Measurements from ENCODE around the gene SEMA5A. TPM values are rescaled to one million over a fixed set of nuclear protein-coding genes. Genes with fewer than 3 reads are reported as not detected.

SEMA5A gene
- total RNA-seq, 6 experiments from 2014 or later, result 3.1 to 12.6 (median 5.7) TPM

DNA sequence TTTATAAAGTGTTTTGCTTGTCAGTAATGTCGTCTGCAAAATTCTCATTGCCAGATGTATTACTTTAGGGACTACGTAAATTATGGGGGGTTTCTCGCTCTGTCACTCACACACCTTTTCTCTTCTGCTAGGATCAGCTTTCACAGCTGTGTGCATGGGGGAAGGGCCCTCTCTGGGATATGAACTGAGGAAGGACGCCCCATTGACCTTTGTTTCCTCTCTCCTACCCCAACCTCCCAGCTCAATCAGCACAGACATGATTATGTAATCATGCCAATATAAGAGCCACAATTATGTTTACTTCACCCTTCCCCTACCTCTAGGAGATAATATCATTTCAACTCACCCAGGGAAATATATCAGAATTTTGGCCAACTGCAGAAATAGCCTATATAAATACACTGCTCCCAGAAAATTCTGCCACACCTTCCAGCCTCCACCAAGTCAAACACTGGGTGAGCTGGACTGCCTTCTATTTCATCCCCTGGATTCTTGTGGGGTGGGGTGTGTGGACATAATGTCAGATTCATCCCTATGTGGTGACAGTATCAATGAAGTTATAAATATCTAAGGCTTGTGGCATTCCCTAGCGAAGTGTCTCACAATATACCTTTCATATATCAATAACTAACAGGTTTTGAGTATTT is 12.6 kb upstream of the SEMA5A start:
- intact Hi-C loops (cut with DNase I), result no loop called here
- Histone ChIP-seq H3K9me3 (no peaks in the 10 kb centered on the region), H3K36me3 (no peaks in the 10 kb centered on the region), H3K27ac (no peak overlapping the region), H3K4me1 (peaks cover 0 to 17% (median 0%) of the 10 kb centered on the region in 4 donors), H3K27me3 (no peaks in the 10 kb centered on the region), H3K4me3 (no peak overlapping the region)
- ATAC-seq (peak; percentile 88 to 98 (median 96)), DNase-seq (peak in 2 of 3 donors; percentile 63 to 67)
- TF ChIP-seq, protein P1, sequence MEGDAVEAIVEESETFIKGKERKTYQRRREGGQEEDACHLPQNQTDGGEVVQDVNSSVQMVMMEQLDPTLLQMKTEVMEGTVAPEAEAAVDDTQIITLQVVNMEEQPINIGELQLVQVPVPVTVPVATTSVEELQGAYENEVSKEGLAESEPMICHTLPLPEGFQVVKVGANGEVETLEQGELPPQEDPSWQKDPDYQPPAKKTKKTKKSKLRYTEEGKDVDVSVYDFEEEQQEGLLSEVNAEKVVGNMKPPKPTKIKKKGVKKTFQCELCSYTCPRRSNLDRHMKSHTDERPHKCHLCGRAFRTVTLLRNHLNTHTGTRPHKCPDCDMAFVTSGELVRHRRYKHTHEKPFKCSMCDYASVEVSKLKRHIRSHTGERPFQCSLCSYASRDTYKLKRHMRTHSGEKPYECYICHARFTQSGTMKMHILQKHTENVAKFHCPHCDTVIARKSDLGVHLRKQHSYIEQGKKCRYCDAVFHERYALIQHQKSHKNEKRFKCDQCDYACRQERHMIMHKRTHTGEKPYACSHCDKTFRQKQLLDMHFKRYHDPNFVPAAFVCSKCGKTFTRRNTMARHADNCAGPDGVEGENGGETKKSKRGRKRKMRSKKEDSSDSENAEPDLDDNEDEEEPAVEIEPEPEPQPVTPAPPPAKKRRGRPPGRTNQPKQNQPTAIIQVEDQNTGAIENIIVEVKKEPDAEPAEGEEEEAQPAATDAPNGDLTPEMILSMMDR (IDR thresholded peaks at IDR 0.05), result no peak
- no peak for TF ChIP-seq POLR2A (IDR thresholded peaks at IDR 0.05)
- WGBS (ENCODE audit: insufficient coverage, low coverage, low lambda C conversion rate, missing lambda C conversion rate), result 45% methylated on average over 5 of the region's 5 CpGs

GRCh38 chr5:9557696-9558095 is 11.8 kb upstream of the SEMA5A start:
- intact Hi-C loops (cut with DNase I), result no loop called here
- no peak overlapping the region for H3K4me3 ChIP-seq
- DNase-seq (no peak), ATAC-seq (no peak)
- no peaks in the 10 kb centered on the region for H3K27me3 ChIP-seq
- H3K27ac ChIP-seq, result no peak overlapping the region
- no peaks in the 10 kb centered on the region for H3K9me3 ChIP-seq
- peaks cover 0 to 17% (median 0%) of the 10 kb centered on the region in 4 donors for H3K4me1 ChIP-seq
- 95% methylated on average over 2 of the region's 2 CpGs for WGBS (ENCODE audit: insufficient coverage, low coverage, low lambda C conversion rate, missing lambda C conversion rate)
- H3K36me3 ChIP-seq, result no peaks in the 10 kb centered on the region
- no peak for TF ChIP-seq POLR2A (IDR thresholded peaks at IDR 0.05)
- TF ChIP-seq, protein P1 (IDR thresholded peaks at IDR 0.05), result no peak

GRCh38 chr5:9555961-9556360 is 10.1 kb upstream of the SEMA5A start:
- no peaks in the 10 kb centered on the region for H3K27me3 ChIP-seq
- H3K27ac ChIP-seq, result no peak overlapping the region
- ATAC-seq (no peak), DNase-seq (no peak)
- H3K36me3 ChIP-seq, result no peaks in the 10 kb centered on the region
- no peak for TF ChIP-seq POLR2A (IDR thresholded peaks at IDR 0.05)
- TF ChIP-seq, protein P1 (IDR thresholded peaks at IDR 0.05), result no peak
- intact Hi-C loops (cut with DNase I), result no loop called here
- H3K4me1 ChIP-seq, result peaks cover 0 to 17% (median 0%) of the 10 kb centered on the region in 4 donors
- 84% methylated on average over 4 of the region's 4 CpGs for WGBS (ENCODE audit: insufficient coverage, low coverage, low lambda C conversion rate, missing lambda C conversion rate)
- no peak overlapping the region for H3K4me3 ChIP-seq
- no peaks in the 10 kb centered on the region for H3K9me3 ChIP-seq

DNA sequence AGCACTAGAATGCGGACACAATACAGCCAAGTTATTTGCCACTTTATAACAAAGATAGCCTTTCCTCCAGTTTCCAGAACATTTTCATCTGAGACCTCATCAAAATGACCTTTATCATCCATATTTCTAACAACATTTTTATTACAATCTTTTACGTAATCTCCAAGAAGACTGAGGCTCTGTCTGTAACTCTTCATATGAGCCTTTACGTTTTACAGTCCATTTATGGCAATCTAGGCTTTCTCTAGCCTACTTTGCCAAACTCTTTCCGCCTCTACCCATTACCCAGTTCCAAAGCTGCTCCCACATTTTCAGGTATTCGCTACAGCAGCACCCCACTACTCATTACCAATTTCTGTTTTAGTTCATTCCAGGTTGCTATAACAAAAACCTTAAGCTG is 8.2 kb upstream of the SEMA5A start:
- intact Hi-C loops (cut with DNase I), result no loop called here
- H3K27ac ChIP-seq, result no peak overlapping the region
- H3K27me3 ChIP-seq, result no peaks in the 10 kb centered on the region
- H3K4me1 ChIP-seq, result peaks cover 0 to 16% (median 0%) of the 10 kb centered on the region in 4 donors
- no peak for ATAC-seq
- peaks cover 0 to 10% (median 0%) of the 10 kb centered on the region in 4 donors for H3K36me3 ChIP-seq
- no peak for DNase-seq
- TF ChIP-seq, protein P1 (IDR thresholded peaks at IDR 0.05), result no peak
- TF ChIP-seq POLR2A (IDR thresholded peaks at IDR 0.05), result no peak
- 91% methylated on average over 5 of the region's 5 CpGs for WGBS (ENCODE audit: insufficient coverage, low coverage, low lambda C conversion rate, missing lambda C conversion rate)
- H3K4me3 ChIP-seq, result no peak overlapping the region
- no peaks in the 10 kb centered on the region for H3K9me3 ChIP-seq
